GM06990 (cell line): ENCODE results near the gene LIX1.

Source experiments
- DNase-seq: peaks from one replicate; pipeline ENCODE4 v3.0.0-alpha.2; 2011; ENCODE audit not compliant: insufficient read length; ENCODE audit errors: extremely low read depth
- H3K27me3 ChIP-seq: replicated peaks from 2 replicates; pipeline ENCODE4 v1.6.0; 2011; ENCODE audit warnings: low read length; ENCODE audit not compliant: control insufficient read depth, insufficient read depth
- H3K36me3 ChIP-seq: 2 replicates; pipeline ENCODE4 v1.5.1; 2011; ENCODE audit warnings: low read length; ENCODE audit not compliant: control insufficient read depth, insufficient read depth
- H3K4me3 ChIP-seq: replicated peaks from 2 replicates; pipeline ENCODE4 v1.5.1; 2011; ENCODE audit warnings: low read depth, mild to moderate bottlenecking, control low read depth, low read length
- CTCF ChIP-seq: IDR thresholded peaks from 2 replicates; pipeline ENCODE4 v1.5.1; 2011; ENCODE audit warnings: low read length, control low read depth, mild to moderate bottlenecking, inconsistent platforms; ENCODE audit not compliant: insufficient read depth, poor library complexity, severe bottlenecking

Gene LIX1

GRCh38 chr5:97164846-97165245 lies 22.4 kb upstream of the LIX1 start:
- Histone ChIP-seq H3K27me3 (no peaks in the 10 kb centered on the region), H3K36me3 (peaks cover 6% of the 10 kb centered on the region), H3K4me3 (no peak overlapping the region)
- TF ChIP-seq CTCF, result no peak
- DNase-seq, result no peak

- DNase-seq, result no peak
- Histone ChIP-seq H3K36me3 (peaks cover 11% of the 10 kb centered on the region), H3K27me3 (no peaks in the 10 kb centered on the region), H3K4me3 (no peak overlapping the region)
- no peak for TF ChIP-seq CTCF
Observed at GRCh38 chr5:97163790-97164285, 21.4 kb upstream of the LIX1 start.

- Histone ChIP-seq H3K4me3 (no peak overlapping the region), H3K27me3 (no peaks in the 10 kb centered on the region), H3K36me3 (peaks cover 11% of the 10 kb centered on the region)
- TF ChIP-seq CTCF, result peak; percentile 47
- no peak for DNase-seq
Observed at GRCh38 chr5:97163360-97163764, 21.0 kb upstream of the LIX1 start.

GRCh38 chr5:97162045-97162444 lies 19.6 kb upstream of the LIX1 start:
- no peak for DNase-seq
- peaks cover 11% of the 10 kb centered on the region for H3K36me3 ChIP-seq
- no peaks in the 10 kb centered on the region for H3K27me3 ChIP-seq
- TF ChIP-seq CTCF, result peak; percentile 83
- H3K4me3 ChIP-seq, result no peak overlapping the region

- no peak for DNase-seq
- Histone ChIP-seq H3K36me3 (peaks cover 9% of the 10 kb centered on the region), H3K4me3 (no peak overlapping the region), H3K27me3 (no peaks in the 10 kb centered on the region)
- TF ChIP-seq CTCF, result no peak
Observed at GRCh38 chr5:97157689-97158088, 15.3 kb upstream of the LIX1 start.

GRCh38 chr5:97151370-97151769 lies 9.0 kb upstream of the LIX1 start:
- H3K27me3 ChIP-seq, result no peaks in the 10 kb centered on the region
- H3K36me3 ChIP-seq, result no peaks in the 10 kb centered on the region
- no peak for DNase-seq
- H3K4me3 ChIP-seq, result no peak overlapping the region
- no peak for TF ChIP-seq CTCF
